Skin of body (tissue), 2 donors: ENCODE data around the gene ADSL. TPM values are rescaled to one million over a fixed set of nuclear protein-coding genes. Genes with fewer than 3 reads are reported as not detected.

ENCODE experiments used
- DNase-seq: peaks from one replicate; lab custom pipeline; 2025; lab: John Stamatoyannopoulos, UW
- total RNA-seq: library from RNA; depleted of rRNA; stranded (reverse); fragments of >200 nt; gene quantifications from one replicate; pipeline ENCODE4 v1.2.3, GENCODE V29; 2014

ADSL gene
- total RNA-seq, 1 donor from 2014 or later = 56.6 TPM

GRCh38 chr22:40436505-40437431 lies 90.5 kb downstream of the ADSL start:
- peak; percentile 13 for DNase-seq

Other genes starting within 250 kb of the ADSL start
- 36.5 TPM for gene TNRC6B, start 168.6 kb upstream of the ADSL start, total RNA-seq
- 46.5 TPM for gene SGSM3, start 24.1 kb downstream of the ADSL start, total RNA-seq